ENCODE measurements around the gene HHAT. TPM values are rescaled to one million over a fixed set of nuclear protein-coding genes. Genes with fewer than 3 reads are reported as not detected.

HHAT gene
- total RNA-seq, 1 donor from 2014 or later = 4.3 TPM

- ATAC-seq = no peak
- DNase-seq = no peak
- TF ChIP-seq CTCF (IDR thresholded peaks at IDR 0.05) = no peak
- H3K27ac ChIP-seq = no peak overlapping the region
- intact Hi-C loops (cut with DNase I) = no loop called here
- no peaks in the 10 kb centered on the region for H3K36me3 ChIP-seq
- H3K4me3 ChIP-seq = no peak overlapping the region
- H3K27me3 ChIP-seq = no peaks in the 10 kb centered on the region
- peaks cover 7% of the 10 kb centered on the region for H3K4me1 ChIP-seq
- H3K9me3 ChIP-seq = no peaks in the 10 kb centered on the region
Measured at GRCh38 chr1:210378736-210379135, 50.0 kb downstream of the HHAT start.

- Histone ChIP-seq H3K27ac (no peak overlapping the region), H3K4me1 (no peaks in the 10 kb centered on the region), H3K27me3 (no peaks in the 10 kb centered on the region), H3K4me3 (no peak overlapping the region), H3K9me3 (no peaks in the 10 kb centered on the region), H3K36me3 (no peaks in the 10 kb centered on the region)
- DNase-seq (no peak), ATAC-seq (no peak)
- intact Hi-C loops (cut with DNase I) = no loop called here
- TF ChIP-seq CTCF (IDR thresholded peaks at IDR 0.05) = no peak
Measured at GRCh38 chr1:210381934-210382333, 53.2 kb downstream of the HHAT start.

GRCh38 chr1:210384625-210385024 lies 55.9 kb downstream of the HHAT start:
- no peak for TF ChIP-seq CTCF (IDR thresholded peaks at IDR 0.05)
- no peak overlapping the region for H3K4me3 ChIP-seq
- ATAC-seq (no peak), DNase-seq (no peak)
- H3K9me3 ChIP-seq = no peaks in the 10 kb centered on the region
- no peaks in the 10 kb centered on the region for H3K27me3 ChIP-seq
- no peaks in the 10 kb centered on the region for H3K36me3 ChIP-seq
- intact Hi-C loops (cut with DNase I) = no loop called here
- H3K27ac ChIP-seq = no peak overlapping the region
- no peaks in the 10 kb centered on the region for H3K4me1 ChIP-seq

- intact Hi-C loops (cut with DNase I) = no loop called here
- no peak for ATAC-seq
Measured at GRCh38 chr1:210385228-210385627, 56.5 kb downstream of the HHAT start.

GRCh38 chr1:210394281-210394821 lies 65.6 kb downstream of the HHAT start:
- H3K27ac ChIP-seq = no peak overlapping the region
- H3K9me3 ChIP-seq = no peaks in the 10 kb centered on the region
- intact Hi-C loops (cut with DNase I) = loop anchor here (10.0 kb wide), 1 partner anchor 250 kb away; no protein-coding TSS in a partner anchor
- ATAC-seq (no peak), DNase-seq (no peak)
- H3K4me3 ChIP-seq = no peak overlapping the region
- no peak for TF ChIP-seq CTCF (IDR thresholded peaks at IDR 0.05)
- H3K36me3 ChIP-seq = no peaks in the 10 kb centered on the region
- H3K4me1 ChIP-seq = no peaks in the 10 kb centered on the region
- no peaks in the 10 kb centered on the region for H3K27me3 ChIP-seq

More at GRCh38 chr1:210385228-210385627, 56.5 kb downstream of the HHAT start:
- Histone ChIP-seq H3K4me1 (no peaks in the 10 kb centered on the region), H3K36me3 (no peaks in the 10 kb centered on the region), H3K27ac (no peak overlapping the region), H3K4me3 (no peak overlapping the region), H3K27me3 (no peaks in the 10 kb centered on the region), H3K9me3 (no peaks in the 10 kb centered on the region)
- no peak for TF ChIP-seq CTCF (IDR thresholded peaks at IDR 0.05)
- DNase-seq = no peak

- H3K9me3 ChIP-seq = no peaks in the 10 kb centered on the region
- no peaks in the 10 kb centered on the region for H3K27me3 ChIP-seq
- H3K4me3 ChIP-seq = no peak overlapping the region
- H3K27ac ChIP-seq = no peak overlapping the region
- DNase-seq (no peak), ATAC-seq (no peak)
- H3K36me3 ChIP-seq = no peaks in the 10 kb centered on the region
- intact Hi-C loops (cut with DNase I) = loop anchor here (10.0 kb wide), 1 partner anchor 252 kb away; no protein-coding TSS in a partner anchor
- no peaks in the 10 kb centered on the region for H3K4me1 ChIP-seq
- TF ChIP-seq CTCF (IDR thresholded peaks at IDR 0.05) = no peak
Measured at GRCh38 chr1:210396541-210396940, 67.8 kb downstream of the HHAT start.

Measured in upper lobe of right lung (tissue), 1 donor.